ENCODE measurements around the gene CHPF2.

DNA sequence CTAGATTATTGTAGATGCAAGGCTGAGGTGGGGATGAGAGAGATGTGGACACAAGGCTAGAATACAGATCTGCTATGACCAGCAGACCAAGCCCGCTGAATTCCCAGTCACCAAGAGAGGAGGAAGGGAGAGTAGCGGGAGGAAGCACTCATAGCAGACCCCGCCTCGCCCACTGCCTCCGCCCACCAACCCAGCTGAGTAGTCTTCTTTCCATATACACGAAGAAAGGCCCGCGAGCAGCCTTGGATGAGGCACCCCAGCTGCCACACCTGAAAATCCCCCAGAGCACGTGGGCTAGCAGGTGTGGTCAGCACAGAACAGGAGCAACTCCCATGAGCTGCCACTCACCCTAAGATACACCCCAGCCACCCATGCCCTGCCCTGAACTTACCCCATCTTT lies 14.1 kb upstream of the CHPF2 start:
- TF ChIP-seq, protein P1, sequence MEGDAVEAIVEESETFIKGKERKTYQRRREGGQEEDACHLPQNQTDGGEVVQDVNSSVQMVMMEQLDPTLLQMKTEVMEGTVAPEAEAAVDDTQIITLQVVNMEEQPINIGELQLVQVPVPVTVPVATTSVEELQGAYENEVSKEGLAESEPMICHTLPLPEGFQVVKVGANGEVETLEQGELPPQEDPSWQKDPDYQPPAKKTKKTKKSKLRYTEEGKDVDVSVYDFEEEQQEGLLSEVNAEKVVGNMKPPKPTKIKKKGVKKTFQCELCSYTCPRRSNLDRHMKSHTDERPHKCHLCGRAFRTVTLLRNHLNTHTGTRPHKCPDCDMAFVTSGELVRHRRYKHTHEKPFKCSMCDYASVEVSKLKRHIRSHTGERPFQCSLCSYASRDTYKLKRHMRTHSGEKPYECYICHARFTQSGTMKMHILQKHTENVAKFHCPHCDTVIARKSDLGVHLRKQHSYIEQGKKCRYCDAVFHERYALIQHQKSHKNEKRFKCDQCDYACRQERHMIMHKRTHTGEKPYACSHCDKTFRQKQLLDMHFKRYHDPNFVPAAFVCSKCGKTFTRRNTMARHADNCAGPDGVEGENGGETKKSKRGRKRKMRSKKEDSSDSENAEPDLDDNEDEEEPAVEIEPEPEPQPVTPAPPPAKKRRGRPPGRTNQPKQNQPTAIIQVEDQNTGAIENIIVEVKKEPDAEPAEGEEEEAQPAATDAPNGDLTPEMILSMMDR (IDR thresholded peaks at IDR 0.05; ENCODE audit: low read depth, low read length): no peak
- TF ChIP-seq EZH2phosphoT487 (IDR thresholded peaks at IDR 0.05; ENCODE audit: low read depth): no peak

All from OCI-LY3 (cell line).